ENCODE results near the gene SMC2.
A peak's percentile ranks its signal among the peaks of the same experiment; 100 is the strongest.

SMC2 gene

GRCh38 chr9:104091708-104092107, 2.4 kb upstream of the SMC2 start:
- H3K27me3 ChIP-seq (ENCODE audit: insufficient read depth, poor library complexity, severe bottlenecking), result no peaks in the 10 kb centered on the region
- TF ChIP-seq CTCF (IDR thresholded peaks at IDR 0.05; ENCODE audit: insufficient read depth, low read length) (peak; percentile 18), REST (IDR thresholded peaks at IDR 0.05; ENCODE audit: insufficient replicate concordance, low read depth) (no peak)
- H3K4me3 ChIP-seq (replicated peaks; ENCODE audit: insufficient read depth, low read length), result no peak overlapping the region
- DNase-seq (ENCODE audit: low read depth in 1 of 2, low spot score in 1 of 2), result peak; percentile 15 to 54
- no peak overlapping the region for H3K27ac ChIP-seq (replicated peaks)

GRCh38 chr9:104092192-104092591, 1.9 kb upstream of the SMC2 start:
- no peak overlapping the region for H3K4me3 ChIP-seq (replicated peaks; ENCODE audit: insufficient read depth, low read length)

GRCh38 chr9:104092875-104093600, 1.1 kb upstream of the SMC2 start:
- DNase-seq (ENCODE audit: low read depth in 1 of 2, low spot score in 1 of 2), result no peak
- TF ChIP-seq REST (IDR thresholded peaks at IDR 0.05; ENCODE audit: insufficient replicate concordance, low read depth), result no peak
- no peak for TF ChIP-seq GABPA (IDR thresholded peaks at IDR 0.05; ENCODE audit: low read depth)
- TF ChIP-seq CTCF (IDR thresholded peaks at IDR 0.05; ENCODE audit: insufficient read depth, low read length), result no peak
- no peak for TF ChIP-seq POLR2AphosphoS5 (IDR thresholded peaks at IDR 0.05; ENCODE audit: low read depth)
- no peak for TF ChIP-seq SPI1 (IDR thresholded peaks at IDR 0.05; ENCODE audit: borderline replicate concordance, low read depth)
- Histone ChIP-seq H3K27ac (replicated peaks) (peak overlapping the region; percentile 99), H3K4me3 (replicated peaks; ENCODE audit: insufficient read depth, low read length) (peak overlapping the region; percentile 32), H3K27me3 (ENCODE audit: insufficient read depth, poor library complexity, severe bottlenecking) (no peaks in the 10 kb centered on the region)

More at GRCh38 chr9:104092192-104092591, 1.9 kb upstream of the SMC2 start:
- Histone ChIP-seq H3K27ac (replicated peaks) (no peak overlapping the region), H3K27me3 (ENCODE audit: insufficient read depth, poor library complexity, severe bottlenecking) (no peaks in the 10 kb centered on the region)
- no peak for TF ChIP-seq CTCF (IDR thresholded peaks at IDR 0.05; ENCODE audit: insufficient read depth, low read length)
- TF ChIP-seq POLR2AphosphoS5 (IDR thresholded peaks at IDR 0.05; ENCODE audit: low read depth), result no peak
- TF ChIP-seq SPI1 (IDR thresholded peaks at IDR 0.05; ENCODE audit: borderline replicate concordance, low read depth), result no peak
- TF ChIP-seq GABPA (IDR thresholded peaks at IDR 0.05; ENCODE audit: low read depth), result no peak
- TF ChIP-seq REST (IDR thresholded peaks at IDR 0.05; ENCODE audit: insufficient replicate concordance, low read depth), result no peak
- DNase-seq (ENCODE audit: low read depth in 1 of 2, low spot score in 1 of 2), result no peak

All from HL-60 (cell line).